ENCODE data around the gene FZD1.

The FZD1 gene

DNA sequence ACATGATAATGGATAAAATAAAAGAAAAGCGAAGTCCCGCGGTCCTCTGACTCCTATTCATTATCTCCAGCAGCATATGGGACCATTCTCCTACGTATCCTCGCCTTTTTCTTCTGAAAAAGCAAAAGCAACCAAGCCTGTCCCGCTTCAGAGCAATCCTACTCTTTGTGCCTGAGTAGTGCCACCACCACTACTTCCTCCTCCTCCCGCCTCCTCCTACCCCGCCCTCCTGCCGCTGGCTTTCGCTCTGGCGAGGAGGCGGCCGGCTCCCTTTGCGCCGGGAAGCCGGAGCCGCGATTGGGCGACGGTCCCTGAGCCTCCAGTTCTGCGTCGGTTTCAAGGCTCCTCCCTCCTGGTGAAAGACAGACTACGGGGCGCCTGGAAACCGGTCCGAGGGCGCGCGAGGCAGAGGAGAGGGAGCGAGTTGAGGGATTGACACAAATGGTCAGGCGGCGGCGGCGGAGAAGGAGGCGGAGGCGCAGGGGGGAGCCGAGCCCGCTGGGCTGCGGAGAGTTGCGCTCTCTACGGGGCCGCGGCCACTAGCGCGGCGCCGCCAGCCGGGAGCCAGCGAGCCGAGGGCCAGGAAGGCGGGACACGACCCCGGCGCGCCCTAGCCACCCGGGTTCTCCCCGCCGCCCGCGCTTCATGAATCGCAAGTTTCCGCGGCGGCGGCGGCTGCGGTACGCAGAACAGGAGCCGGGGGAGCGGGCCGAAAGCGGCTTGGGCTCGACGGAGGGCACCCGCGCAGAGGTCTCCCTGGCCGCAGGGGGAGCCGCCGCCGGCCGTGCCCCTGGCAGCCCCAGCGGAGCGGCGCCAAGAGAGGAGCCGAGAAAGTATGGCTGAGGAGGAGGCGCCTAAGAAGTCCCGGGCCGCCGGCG lies at the start of gene FZD1:
Gene FZD1, plus strand, starts transcription at position 388 of the 878 bp plus-strand sequence. Its CDS starts 448 bp downstream, at position 836.
- DNase-seq: no peak

DNA sequence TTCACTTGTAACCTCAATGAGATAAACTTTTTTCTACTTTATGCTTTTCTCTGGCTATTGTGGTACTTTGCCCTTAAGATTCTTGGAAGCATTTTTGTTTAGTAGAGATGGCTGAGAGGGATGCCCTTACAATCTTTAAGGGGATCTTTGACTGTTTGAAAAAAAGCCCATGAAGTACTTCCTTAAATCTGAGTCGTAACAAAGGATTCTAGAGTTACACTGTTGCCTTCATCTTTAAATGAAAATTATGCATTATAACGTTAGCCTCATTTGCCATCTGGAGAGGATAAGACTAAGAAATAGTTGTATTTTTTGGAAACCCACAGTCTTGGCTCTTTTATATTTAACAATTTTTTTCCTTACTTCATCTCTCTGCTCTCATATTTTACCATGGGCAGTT lies 37.8 kb upstream of the FZD1 start:
- no peak for DNase-seq

DNA sequence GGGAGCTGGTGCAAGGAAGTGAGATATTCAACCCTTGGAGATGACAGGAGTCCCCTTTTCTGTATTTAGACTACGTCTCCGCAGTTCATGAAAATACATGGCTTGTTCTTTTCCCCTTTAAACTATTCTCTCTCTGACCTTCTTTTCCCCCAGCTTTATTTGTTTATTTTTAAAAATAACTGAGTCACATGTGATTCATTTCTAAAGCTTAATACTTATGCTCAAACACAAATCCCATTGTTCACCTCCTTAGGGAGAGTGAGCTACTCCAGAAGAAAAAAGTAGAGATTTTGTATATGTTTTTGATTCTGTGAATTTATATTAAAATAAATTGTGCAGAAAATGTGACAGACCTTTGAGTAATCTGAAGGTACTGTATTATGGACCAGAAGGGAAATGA lies 35.9 kb upstream of the FZD1 start:
- no peak for DNase-seq

DNA sequence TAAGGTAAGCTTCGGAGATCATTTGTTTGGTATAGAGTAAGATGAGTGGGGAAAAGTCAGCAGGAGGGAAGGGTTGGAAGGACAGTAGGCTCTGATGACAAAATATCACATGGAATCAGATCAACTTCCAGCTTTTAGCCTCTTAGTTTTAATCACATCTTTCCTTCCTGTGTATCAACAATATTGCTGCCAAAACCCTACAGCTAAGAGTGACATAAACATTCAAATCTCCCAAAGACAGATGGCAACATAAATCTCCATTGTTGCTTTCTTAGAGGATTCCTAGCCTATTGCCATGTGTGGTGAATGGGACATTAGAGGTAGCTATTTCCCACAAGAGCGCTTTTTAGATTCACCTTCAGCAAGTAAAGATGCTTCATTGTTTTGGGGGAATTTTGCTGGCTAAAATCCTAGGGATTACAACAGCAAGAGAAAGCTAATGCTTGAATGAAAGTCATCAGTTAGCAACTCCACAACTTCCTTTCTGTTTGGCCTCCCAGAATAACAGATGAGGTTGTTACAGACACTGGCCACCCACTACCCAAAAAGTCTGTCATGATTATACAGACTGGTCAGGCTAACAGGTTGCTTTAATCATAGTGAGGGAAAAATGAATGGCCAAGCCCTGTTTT lies 35.2 kb upstream of the FZD1 start:
- no peak for DNase-seq

DNA sequence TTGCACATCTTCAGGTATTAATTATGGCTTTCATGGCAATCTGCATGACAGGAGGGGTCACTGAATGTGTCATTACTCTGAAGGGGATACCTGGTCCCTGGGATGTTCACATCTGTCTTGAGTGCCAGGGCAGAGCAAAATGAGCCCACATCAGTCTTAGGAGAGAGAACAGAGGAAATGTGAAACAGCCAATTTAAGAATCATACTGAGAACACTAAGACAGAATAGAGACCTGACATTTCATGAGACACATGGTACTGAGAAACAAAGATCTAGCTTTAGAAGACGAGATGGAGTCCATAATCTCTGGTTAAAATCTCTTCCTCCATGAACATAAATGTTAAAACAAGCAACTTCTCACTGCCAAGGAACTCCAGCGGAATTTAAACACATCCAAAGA lies 34.1 kb upstream of the FZD1 start:
- no peak for DNase-seq

DNA sequence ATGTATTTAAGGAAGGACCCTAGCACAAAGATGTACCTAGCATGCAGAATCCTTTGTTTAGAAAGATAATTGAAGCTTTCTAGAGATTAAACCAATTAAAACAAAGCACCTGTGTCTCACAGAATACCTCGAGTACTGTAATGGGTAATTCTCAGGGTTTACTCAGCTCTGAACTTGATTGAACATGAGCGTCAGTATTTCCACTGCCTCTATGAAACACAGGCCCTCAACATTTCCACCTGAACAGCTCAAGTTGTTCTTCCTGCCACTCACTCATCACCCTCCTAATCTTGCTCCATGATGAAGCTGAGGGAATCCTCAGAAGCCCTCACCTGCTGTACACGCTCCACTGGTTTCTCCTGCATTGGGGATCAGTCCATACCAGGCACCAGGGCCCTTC lies 33.7 kb upstream of the FZD1 start:
- DNase-seq: no peak

DNA sequence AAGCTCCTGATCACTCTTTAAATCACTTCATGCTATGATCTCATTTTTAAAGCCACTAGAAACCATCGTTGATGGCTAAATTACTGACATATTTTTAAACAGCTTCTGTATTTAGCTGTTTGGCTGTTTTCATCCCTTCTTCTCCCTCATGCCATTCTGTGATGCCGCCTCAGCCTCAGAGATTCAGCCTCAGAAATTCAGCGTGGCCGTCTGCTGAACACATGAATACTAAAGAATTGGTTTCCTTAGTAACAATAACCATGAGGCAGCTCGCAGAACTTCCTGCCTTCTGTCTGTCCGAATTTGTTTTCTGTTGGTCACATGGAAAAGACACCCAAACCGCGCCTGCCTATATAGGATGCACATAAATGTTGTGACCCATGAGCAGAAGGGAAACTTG lies 31.0 kb upstream of the FZD1 start:
- no peak for DNase-seq

DNA sequence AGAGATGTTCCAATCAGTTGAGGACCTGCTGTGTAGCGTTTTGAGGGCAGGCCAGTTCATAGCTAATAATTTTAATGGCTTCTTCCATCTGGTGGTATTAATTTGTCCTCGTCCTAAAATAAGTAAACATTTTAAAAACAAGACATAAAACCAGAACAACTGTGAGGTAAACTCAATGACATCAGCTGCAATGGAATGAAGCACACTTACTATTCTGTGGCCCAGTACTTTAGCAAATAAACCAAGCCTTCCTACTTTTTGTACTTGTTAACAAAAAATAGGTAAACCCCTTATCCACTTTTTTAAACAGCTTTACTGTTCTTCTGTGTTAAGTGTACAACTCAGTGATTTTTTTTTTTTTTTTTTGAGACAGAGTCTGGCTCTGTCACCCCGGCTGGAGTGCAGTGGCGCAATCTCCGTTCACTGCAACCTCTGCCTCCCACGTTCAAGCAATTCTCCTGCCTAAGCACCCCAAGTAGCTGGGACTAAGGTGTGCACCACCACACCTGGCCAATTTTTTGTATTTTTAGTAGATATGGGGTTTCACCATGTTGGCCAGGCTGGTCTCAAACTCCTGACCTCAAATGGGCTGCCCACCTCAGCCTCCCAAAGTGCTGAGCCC lies 28.9 kb upstream of the FZD1 start:
- no peak for DNase-seq

DNA sequence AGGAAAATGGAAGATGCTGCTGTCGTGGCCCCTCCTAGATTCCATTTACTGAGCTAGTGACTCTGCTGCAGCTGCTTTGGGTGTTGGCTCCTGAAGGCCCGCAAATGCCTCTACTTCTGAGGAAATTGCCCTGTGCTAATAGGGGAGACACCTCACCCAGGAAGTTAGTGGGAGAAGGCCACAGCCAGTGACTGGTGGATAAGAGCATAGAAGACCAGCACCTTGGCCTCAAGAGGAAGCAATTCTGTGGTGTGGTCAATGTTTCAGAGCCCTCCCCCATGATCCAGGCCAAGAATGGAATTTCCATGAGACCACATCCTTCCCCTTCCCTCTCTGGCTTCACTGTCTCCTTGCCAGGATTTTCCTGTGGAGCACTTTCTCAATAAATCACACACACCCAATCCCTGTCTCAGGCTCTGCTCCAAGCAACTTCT lies 25.0 kb upstream of the FZD1 start:
- no peak for DNase-seq

DNA sequence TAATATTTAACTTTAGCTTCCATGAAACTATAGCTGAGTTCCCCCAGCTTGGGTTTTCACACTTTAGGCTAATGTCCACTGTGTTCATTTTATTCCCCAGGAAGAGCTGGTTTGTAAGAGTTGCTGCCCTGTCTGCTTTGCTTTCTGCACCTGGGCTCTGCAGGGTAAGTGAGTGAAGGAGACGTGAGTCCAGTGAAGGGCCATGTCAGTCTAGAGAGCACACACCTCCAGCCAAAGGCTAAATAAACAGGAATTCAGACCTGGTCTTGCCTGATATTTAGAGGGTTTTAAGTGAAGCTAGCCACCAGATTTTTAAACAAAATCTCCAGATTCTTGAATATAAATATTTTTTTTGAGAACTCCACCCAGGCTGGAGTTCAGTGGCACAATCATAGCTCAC lies 24.5 kb upstream of the FZD1 start:
- no peak for DNase-seq

DNA sequence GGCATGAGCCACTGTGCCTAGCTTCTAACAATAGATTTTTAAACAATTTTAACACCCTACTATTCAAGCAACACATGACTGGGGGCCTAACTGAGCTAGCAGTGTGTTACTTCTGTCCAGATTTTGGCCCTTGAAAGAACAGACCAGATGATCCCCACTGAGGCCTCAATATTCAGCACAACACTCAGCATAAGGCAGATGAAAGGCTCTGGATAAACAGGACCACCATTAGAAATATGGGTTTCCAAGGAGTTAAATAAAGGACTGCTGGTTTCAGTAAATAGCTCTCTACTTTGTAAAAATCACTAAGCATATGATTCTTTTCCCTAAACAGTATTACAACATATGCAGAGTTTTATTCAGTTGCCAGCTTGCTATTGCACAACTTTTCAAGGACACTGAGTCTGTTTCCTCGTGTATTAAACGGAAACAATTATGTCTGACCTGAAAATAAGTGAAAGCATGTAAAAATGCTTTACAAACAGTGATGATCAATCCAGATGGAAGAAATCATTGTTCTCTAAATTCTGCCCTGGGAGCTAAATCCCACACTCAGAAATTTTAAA lies 23.8 kb upstream of the FZD1 start:
- DNase-seq: no peak

DNA sequence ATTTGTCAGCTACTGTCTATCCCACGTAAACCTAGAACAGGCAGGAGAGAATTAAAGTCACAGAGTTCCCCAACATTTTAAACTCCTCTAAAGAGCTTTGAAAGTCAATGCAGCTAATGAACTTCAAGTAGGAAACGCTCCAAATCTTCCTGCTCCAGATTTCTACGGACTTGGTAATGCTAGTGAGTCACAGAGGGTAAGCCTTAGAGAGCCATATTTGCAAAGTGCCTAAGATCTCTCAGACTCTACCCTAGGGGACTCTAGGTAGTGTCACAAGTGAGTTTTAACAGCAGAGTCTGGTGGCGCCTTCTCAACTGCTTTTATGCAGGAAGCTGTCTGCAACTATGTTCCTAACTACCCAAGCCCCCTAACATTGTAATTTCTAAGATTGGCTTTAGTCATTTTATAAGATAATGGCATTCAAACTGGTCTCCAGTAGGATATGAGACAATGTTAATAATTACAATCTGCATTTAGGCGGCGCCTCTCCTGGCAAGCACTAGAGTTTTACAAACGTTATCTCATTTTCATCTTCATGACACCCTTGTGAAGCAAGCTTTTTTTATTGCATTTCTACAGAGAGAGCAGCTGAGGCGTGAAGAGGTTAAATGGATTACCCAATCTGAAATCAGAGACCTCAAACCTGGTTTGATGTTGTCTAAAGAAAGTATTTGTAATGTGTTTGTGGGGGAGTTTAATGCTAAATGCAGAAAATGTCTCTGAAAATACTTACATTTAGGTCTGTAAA lies 22.0 kb upstream of the FZD1 start:
- no peak for DNase-seq

DNA sequence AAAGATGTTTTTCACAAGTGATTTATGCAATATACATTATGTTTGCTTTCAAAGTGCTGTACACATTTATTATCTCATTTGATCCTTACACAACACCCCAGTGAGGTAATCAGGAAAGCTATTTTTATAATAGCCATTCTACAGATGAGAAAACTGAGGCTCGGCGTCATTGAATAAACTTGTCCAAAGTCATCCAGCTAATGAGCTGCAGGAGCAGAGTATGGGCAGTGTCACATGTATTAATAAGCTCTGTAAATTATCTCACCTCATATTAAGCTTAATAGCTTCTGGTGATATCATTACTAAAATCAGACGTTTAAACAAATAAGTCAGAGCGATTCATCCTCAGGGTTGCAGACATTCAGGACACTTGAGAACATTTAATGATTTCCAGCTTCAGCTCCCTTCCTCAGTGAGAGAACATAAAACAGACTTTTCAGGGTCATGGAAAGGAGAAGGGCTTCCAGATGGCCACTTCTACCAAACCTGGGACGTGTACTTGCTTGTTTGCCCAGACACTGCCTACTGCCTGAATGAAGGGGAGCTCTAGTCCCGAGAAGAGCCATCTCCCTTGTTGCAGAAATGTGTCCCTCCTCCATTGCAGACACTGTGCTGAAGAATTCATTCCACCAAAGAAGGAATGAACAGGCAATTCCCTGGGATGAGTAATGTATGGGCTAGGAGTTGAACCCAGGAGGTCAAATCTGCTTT lies 20.5 kb upstream of the FZD1 start:
- DNase-seq: no peak

DNA sequence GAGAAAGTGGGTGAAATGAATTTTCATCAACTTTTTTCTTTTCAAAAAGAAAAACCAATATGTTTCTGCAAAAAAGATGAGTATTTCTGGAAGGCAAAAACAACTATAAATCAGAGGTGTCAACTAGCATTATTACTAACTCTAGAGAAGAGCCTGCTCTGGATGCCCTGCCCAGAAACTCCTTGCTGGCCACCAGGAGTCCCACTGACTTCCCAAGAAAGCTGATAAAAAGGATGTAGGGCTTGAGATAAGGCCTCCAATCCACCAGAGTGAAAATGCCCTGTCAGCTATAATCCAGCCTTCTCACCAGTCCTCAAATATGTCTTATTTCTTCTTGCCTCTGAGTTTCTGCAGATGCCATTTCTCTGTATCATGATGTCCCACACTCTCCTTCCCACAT lies 16.7 kb upstream of the FZD1 start:
- DNase-seq: no peak

DNA sequence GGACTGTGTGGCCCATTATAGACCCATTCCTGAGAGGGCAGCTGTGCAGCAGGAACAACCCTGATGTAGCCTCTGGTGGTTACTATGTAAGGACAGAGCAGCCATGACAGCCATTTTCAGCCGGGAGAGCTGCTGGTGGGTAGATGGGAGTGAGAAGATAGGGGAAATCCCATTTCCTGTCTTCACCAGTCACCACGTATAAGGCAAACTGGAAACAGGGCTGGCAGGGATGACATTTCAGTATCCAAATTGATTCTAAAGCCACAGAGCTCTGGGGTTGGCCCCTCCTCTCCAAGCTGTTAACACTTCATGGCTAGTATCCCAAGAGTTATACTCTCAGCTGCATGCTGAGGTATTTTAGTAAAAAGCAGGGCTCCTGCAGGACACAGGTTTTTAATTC lies 15.2 kb upstream of the FZD1 start:
- no peak for DNase-seq

DNA sequence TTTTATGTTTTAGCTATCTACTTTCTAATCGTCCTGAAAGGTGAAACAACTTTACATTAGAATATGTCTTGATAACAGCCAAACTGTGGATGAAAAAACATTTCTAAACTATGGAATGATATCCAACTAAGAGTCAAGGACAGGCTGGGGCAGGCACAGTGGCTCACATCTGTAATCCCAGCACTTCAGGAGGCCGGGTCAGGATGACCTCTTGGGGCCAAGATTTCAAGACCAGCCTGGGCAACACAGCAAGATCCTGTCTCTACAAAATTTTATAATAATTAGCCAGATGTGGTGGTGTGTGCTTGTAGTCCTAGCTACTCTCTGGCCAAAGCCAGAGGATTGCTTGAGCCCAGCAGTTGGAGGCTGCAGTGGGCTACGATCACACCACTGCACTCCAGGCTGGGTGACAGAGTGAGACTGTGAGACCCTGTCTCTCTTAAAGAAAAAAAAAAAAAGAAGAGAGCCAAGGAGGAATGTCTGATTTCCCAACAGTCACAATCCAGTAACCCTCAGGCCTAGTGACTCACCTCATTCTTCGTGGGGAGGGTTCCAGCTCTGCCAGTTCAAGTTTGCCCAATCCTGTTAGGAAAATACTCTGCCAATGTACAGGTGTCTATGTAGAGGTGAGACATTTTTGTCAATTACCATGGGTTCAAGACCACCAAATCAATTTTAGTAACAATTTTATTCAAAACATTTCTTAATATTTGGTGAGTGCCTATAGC lies 14.6 kb upstream of the FZD1 start:
- DNase-seq: no peak

DNA sequence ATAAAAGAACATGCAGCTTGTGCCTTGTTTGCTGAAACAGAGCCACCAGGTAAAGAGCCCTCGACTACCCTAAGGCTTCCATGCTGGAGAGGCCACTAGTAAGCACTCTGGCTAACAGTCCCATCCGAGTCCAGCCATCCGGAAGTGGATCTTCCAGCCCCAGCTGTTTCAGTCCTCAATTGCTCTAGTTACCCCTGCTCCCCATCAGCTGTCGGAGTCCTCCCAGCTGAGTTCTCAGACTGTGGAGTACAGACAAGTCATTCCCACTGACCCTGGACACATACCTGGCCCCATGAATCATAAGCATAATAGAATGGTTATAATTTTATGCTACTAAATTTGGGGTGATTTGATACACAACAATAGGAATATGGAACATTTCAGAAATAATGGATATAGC lies 13.5 kb upstream of the FZD1 start:
- no peak for DNase-seq

DNA sequence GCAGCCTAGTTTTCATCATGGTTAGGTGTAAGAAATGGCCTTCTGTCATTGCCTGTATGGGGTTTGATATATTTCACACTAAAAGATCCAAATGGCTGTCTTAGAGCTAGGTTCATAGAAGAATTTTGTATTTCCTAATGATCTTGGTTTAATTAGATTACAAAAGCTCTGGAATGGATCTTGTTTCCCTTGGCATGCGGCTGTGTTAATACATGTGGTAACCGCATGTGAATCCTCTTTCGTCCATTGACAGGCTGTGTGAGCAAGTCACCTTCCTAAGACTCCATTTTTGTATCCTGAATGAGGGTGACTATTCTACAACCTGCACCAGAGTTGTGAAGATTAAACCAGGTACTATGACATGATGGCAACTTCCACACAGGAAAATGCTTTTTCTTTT lies 12.4 kb upstream of the FZD1 start:
- no peak for DNase-seq

DNA sequence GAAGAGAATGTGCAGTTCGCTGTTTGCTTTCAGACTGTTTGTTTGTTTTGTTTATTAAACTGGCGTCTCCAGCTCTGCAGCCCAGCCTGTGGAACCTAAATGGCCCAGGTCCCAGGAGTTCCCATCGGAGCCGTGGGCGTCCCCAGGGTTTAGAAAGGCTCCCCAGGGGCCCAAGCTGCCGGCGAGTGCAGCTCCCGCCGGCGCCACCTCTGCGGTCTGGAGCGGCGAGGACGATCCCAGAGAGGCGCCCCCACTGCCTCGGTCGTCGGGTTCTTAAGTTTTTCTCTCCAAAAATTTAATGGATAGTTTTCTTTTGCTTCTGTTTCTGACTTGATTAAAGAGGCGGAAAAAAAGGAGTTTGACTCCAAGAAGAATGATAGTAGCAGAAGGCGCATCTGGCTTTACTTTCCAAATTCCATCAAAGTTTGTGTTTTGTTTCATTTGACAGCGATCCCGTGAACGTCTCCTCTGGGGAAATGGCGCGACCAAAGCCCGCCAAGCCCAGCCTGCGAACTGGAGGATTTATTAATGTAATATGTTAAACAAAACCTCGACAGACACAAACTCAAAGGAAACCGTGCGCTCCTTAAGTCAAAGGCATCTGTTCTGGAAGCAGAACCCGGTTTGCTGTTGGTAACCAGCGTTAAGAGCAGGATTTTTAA lies 718 bp upstream of the FZD1 start:
- DNase-seq: no peak

DNA sequence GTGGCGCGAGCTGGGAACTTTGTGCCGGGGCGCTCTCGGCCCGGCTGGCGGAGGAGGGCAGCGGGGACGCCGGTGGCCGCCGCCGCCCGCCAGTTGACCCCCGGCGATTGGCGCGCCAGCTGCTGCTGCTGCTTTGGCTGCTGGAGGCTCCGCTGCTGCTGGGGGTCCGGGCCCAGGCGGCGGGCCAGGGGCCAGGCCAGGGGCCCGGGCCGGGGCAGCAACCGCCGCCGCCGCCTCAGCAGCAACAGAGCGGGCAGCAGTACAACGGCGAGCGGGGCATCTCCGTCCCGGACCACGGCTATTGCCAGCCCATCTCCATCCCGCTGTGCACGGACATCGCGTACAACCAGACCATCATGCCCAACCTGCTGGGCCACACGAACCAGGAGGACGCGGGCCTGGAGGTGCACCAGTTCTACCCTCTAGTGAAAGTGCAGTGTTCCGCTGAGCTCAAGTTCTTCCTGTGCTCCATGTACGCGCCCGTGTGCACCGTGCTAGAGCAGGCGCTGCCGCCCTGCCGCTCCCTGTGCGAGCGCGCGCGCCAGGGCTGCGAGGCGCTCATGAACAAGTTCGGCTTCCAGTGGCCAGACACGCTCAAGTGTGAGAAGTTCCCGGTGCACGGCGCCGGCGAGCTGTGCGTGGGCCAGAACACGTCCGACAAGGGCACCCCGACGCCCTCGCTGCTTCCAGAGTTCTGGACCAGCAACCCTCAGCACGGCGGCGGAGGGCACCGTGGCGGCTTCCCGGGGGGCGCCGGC lies 870 bp downstream of the FZD1 start:
- no peak for DNase-seq
